Activated naive CD8-positive, alpha-beta T cell treated with anti-CD3 and anti-CD28 coated beads for 36 hours (primary cell): ENCODE measurements around the gene MUC13. TPM values are rescaled to one million over a fixed set of nuclear protein-coding genes. Genes with fewer than 3 reads are reported as not detected.

Experiments used
- DNase-seq: peaks from one replicate; pipeline ENCODE4 v3.0.0; 2021
- H3K27ac Mint-ChIP-seq: one replicate; pipeline ENCODE4 v1.8.0; 2022; ENCODE audit warnings: mild to moderate bottlenecking, moderate library complexity, mixed read lengths
- H3K27me3 Mint-ChIP-seq: one replicate; pipeline ENCODE4 v1.8.0; 2022; ENCODE audit warnings: mild to moderate bottlenecking, mixed read lengths
- H3K36me3 Mint-ChIP-seq: one replicate; pipeline ENCODE4 v1.8.0; 2021; ENCODE audit warnings: mild to moderate bottlenecking, mixed read lengths
- H3K4me1 Mint-ChIP-seq: one replicate; pipeline ENCODE4 v1.8.0; 2021; ENCODE audit warnings: mixed read lengths
- H3K4me3 Mint-ChIP-seq: one replicate; pipeline ENCODE4 v1.8.0; 2022; ENCODE audit warnings: mild to moderate bottlenecking, moderate library complexity, mixed read lengths
- H3K9me3 Mint-ChIP-seq: one replicate; pipeline ENCODE4 v1.8.0; 2022; ENCODE audit warnings: mixed read lengths
- total RNA-seq, 2 experiments: library from RNA; stranded (reverse); gene quantifications; one replicate each; pipeline ENCODE4 v1.2.3, GENCODE V29; 2021

MUC13 gene
- total RNA-seq, 2 experiments from 2014 or later, result not detected

- no peak overlapping the region for H3K27ac Mint-ChIP-seq
- H3K36me3 Mint-ChIP-seq, result no peaks in the 10 kb centered on the region
- peaks cover 5% of the 10 kb centered on the region for H3K4me1 Mint-ChIP-seq
- peaks cover 2% of the 10 kb centered on the region for H3K27me3 Mint-ChIP-seq
- no peaks in the 10 kb centered on the region for H3K9me3 Mint-ChIP-seq
- no peak overlapping the region for H3K4me3 Mint-ChIP-seq
- no peak for DNase-seq
Measured at GRCh38 chr3:124895756-124896155, 38.8 kb downstream of the MUC13 start.

- no peaks in the 10 kb centered on the region for H3K36me3 Mint-ChIP-seq
- no peak overlapping the region for H3K27ac Mint-ChIP-seq
Measured at GRCh38 chr3:124893526-124893925, 41.0 kb downstream of the MUC13 start.

GRCh38 chr3:124890573-124891190 is 43.9 kb downstream of the MUC13 start:
- Mint-ChIP-seq H3K27me3 (peaks cover 39% of the 10 kb centered on the region), H3K4me1 (peaks cover 3% of the 10 kb centered on the region), H3K9me3 (no peaks in the 10 kb centered on the region), H3K4me3 (no peak overlapping the region), H3K27ac (no peak overlapping the region), H3K36me3 (no peaks in the 10 kb centered on the region)
- no peak for DNase-seq

More at GRCh38 chr3:124893526-124893925, 41.0 kb downstream of the MUC13 start:
- Mint-ChIP-seq H3K27me3 (peaks cover 22% of the 10 kb centered on the region), H3K4me3 (no peak overlapping the region), H3K4me1 (no peaks in the 10 kb centered on the region), H3K9me3 (no peaks in the 10 kb centered on the region)
- no peak for DNase-seq

DNA sequence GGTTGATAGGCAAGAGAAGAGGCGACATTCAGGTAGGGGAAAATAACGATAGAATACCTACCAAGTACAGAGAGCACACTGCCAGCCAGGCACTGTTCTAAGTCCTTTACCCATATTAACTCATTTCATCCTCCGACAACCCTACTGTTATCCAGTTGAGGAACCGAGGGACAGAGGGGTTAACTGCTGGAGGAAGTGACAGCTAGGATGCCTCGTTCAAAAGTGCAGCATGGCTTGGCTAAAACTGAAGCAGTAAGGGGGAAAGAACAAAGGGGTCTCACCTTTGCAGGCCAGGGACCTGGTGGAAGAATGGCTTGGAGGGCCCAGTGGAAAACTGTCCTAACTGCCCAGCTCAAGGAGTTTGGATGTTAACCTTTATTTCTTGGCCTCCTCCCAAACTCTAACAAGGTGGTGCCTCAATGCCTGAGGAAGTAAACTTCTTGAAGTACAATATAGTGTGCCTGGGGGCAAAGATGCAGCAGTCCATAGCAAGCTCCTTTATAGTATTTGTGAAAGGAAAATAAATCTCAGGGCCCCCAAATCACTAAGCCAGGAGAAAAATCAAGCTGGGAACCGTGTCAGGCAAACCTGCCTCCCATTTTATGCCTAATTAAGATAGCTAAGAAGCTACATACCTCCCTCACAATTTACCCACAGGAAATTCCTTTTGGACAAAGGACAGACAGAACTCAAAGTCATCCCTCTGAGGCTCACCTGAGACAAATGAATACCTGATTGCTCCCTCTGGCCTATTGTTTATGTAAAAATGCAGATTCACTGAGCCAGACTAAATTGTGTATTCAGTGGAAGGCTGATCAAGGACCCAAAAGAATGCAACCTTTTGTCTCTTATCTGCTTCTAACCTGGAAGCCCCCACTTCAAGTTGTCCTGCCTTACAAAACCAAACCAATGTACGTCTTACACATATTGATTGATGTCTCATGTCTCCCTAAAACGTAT is 45.8 kb downstream of the MUC13 start:
- no peaks in the 10 kb centered on the region for H3K9me3 Mint-ChIP-seq
- H3K36me3 Mint-ChIP-seq, result no peaks in the 10 kb centered on the region
- H3K4me3 Mint-ChIP-seq, result no peak overlapping the region
- no peak overlapping the region for H3K27ac Mint-ChIP-seq
- no peak for DNase-seq
- peaks cover 3% of the 10 kb centered on the region for H3K4me1 Mint-ChIP-seq
- H3K27me3 Mint-ChIP-seq, result peaks cover 58% of the 10 kb centered on the region

DNA sequence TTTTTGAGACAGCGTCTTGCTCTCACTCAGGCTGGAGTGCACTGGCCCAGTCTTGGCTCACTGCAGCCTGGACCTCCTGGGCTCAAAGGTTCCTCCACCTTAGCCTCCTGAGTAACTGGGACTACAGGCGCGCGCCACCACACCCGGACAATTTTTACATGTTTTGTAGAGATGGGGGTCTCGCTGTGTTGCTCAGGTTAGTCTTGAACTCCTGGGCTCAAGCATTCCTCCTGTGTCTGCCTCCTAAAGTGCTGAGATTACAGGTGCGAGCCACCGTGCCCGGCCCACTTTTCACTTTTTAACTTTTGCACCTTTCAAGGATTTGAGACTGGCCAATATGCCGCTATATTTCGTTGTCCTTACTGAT is 46.6 kb downstream of the MUC13 start:
- Mint-ChIP-seq H3K27ac (no peak overlapping the region), H3K4me1 (peaks cover 3% of the 10 kb centered on the region), H3K9me3 (no peaks in the 10 kb centered on the region), H3K36me3 (no peaks in the 10 kb centered on the region), H3K27me3 (peaks cover 62% of the 10 kb centered on the region), H3K4me3 (peak overlapping the region; percentile 64)
- no peak for DNase-seq

DNA sequence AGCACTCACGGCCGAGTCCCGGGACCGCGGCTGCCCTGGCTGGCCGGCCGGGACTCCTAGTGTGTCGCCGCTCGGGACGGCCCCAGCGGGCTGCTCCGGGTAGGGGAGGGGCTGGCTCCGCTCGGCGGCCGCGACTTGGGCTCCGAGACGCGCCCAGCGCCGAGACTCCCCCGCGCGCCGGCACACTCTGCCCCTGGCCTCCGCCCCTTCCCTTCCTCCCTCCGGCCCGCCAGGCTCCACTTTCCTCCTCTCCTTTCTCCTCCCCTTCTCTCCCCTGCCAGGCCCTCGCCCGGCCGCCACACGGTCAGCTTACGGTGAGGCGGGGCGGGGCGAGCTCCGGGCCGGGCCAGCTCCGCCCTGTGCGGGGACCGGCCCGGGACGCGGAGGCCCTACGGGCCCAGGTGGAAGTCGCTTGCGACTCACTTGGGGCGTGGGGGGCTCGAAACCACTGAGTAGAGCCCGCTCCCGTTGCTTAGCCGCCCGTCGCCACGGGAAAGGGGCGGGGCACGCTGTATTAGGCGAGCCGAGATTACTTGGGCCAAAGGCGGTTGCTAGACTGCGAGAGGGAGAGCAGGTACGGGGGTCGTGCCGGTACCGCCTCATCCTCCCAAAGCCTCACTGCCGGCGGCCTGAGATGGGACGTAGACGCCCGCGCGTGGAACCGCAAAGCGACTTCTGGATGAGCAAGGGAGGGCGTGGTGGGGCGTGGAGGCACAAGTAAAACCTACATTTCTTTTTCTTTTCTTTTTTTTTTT is 47.2 kb downstream of the MUC13 start, which contains the start of gene ITGB5:
ITGB5 (minus strand) TSS at position 189 of the 755 bp plus-strand sequence. CDS start 365 bp downstream, outside the sequence.
- Mint-ChIP-seq H3K36me3 (no peaks in the 10 kb centered on the region), H3K4me1 (peaks cover 3% of the 10 kb centered on the region), H3K9me3 (no peaks in the 10 kb centered on the region), H3K4me3 (peak within 1 kb of the TSS; percentile 64), H3K27ac (no peak within 1 kb of the TSS), H3K27me3 (peaks cover 66% of the 10 kb centered on the region)
- peak; percentile 57 for DNase-seq

- peaks cover 3% of the 10 kb centered on the region for H3K4me1 Mint-ChIP-seq
- DNase-seq, result peak; percentile 60
- H3K27ac Mint-ChIP-seq, result no peak overlapping the region
- H3K27me3 Mint-ChIP-seq, result peaks cover 70% of the 10 kb centered on the region
- no peaks in the 10 kb centered on the region for H3K36me3 Mint-ChIP-seq
- H3K4me3 Mint-ChIP-seq, result peak overlapping the region; percentile 24
- H3K9me3 Mint-ChIP-seq, result no peaks in the 10 kb centered on the region
Measured at GRCh38 chr3:124886168-124887056, 48.1 kb downstream of the MUC13 start.

GRCh38 chr3:124885466-124886167 is 48.9 kb downstream of the MUC13 start:
- Mint-ChIP-seq H3K27me3 (peaks cover 67% of the 10 kb centered on the region), H3K9me3 (no peaks in the 10 kb centered on the region), H3K4me1 (peaks cover 3% of the 10 kb centered on the region), H3K4me3 (peak overlapping the region; percentile 24), H3K36me3 (no peaks in the 10 kb centered on the region), H3K27ac (no peak overlapping the region)
- DNase-seq, result no peak

DNA sequence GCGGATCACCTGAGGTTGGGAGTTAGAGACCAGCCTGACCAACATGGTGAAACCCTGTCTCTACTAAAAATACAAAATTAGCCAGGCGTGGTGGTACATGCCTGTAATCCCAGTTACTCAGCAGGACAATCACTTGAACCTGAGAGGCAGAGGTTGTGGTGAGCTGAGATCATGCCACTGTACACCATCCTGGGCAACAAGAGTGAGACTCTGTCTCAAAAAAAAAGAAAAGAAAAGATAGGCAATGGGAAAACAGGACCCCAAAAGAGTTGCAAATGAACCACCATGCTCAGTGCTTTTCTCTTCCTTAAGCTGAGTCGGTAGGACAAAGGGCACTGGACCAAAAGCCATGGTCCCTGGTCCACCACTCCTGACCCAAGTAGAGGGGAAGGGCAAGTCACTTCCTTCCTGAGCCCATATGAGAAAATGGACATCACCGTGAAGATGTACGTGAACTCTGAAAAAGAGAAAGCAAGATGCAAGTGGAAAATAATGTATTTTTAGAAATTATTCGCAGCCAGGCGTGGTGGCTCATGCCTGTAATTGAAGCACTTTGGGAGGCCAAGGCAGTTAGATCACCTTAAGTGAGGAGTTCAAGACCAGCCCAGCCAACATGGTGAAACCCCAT is 50.0 kb downstream of the MUC13 start:
- H3K36me3 Mint-ChIP-seq, result no peaks in the 10 kb centered on the region
- peaks cover 3% of the 10 kb centered on the region for H3K4me1 Mint-ChIP-seq
- peaks cover 59% of the 10 kb centered on the region for H3K27me3 Mint-ChIP-seq
- no peak for DNase-seq
- no peaks in the 10 kb centered on the region for H3K9me3 Mint-ChIP-seq
- no peak overlapping the region for H3K4me3 Mint-ChIP-seq
- no peak overlapping the region for H3K27ac Mint-ChIP-seq

- no peak overlapping the region for H3K27ac Mint-ChIP-seq
- DNase-seq, result no peak
- peaks cover 8% of the 10 kb centered on the region for H3K4me1 Mint-ChIP-seq
- peaks cover 56% of the 10 kb centered on the region for H3K27me3 Mint-ChIP-seq
- H3K9me3 Mint-ChIP-seq, result no peaks in the 10 kb centered on the region
- no peaks in the 10 kb centered on the region for H3K36me3 Mint-ChIP-seq
- no peak overlapping the region for H3K4me3 Mint-ChIP-seq
Measured at GRCh38 chr3:124883766-124884473, 50.6 kb downstream of the MUC13 start.

- H3K9me3 Mint-ChIP-seq, result no peaks in the 10 kb centered on the region
- DNase-seq, result no peak
- H3K4me3 Mint-ChIP-seq, result no peak overlapping the region
- no peak overlapping the region for H3K27ac Mint-ChIP-seq
- H3K36me3 Mint-ChIP-seq, result no peaks in the 10 kb centered on the region
- peaks cover 12% of the 10 kb centered on the region for H3K4me1 Mint-ChIP-seq
- peaks cover 49% of the 10 kb centered on the region for H3K27me3 Mint-ChIP-seq
Measured at GRCh38 chr3:124882816-124883747, 51.5 kb downstream of the MUC13 start.
